ENCODE data around the gene CAV1. TPM values are rescaled to one million over a fixed set of nuclear protein-coding genes. Genes with fewer than 3 reads are reported as not detected.
A peak's percentile ranks its signal among the peaks of the same experiment; 100 is the strongest.

CAV1 gene
- polyA plus RNA-seq, 12 donors, result 194 to 356 (median 240) TPM

DNA sequence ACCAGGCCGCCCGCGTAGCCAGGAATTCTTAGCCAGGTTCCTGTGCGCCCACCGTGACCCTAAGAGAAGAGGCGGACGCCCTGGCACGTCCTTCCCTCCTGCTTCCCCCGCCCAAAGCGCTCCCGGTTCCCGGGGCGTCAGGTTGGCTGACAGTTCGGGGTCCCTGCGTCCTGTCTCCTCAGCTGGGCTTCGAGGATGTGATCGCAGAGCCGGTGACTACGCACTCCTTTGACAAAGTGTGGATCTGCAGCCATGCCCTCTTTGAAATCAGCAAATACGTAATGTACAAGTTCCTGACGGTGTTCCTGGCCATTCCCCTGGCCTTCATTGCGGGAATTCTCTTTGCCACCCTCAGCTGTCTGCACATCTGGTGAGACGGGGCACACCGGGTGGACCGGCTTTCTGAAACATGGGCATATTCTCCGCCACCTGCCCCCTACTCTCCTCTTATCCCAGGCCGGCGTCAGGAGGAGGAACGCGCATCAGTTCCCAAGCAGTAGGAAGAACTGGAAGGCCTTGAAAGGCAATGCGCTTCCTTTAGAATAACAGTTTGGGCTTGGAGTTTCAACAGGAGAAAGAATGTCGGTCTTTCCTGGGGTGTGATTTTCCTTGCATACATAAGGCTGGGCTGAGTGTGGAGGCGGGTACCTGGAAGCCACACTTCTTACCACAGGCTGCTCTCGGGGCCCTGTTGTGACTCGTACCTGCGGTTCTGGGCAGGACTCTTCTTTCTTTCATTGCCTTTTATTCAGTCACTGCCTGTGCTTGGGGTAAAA lies 24.6 kb upstream of the CAV1 start:
- DNase-seq, result peak; percentile 37

DNA sequence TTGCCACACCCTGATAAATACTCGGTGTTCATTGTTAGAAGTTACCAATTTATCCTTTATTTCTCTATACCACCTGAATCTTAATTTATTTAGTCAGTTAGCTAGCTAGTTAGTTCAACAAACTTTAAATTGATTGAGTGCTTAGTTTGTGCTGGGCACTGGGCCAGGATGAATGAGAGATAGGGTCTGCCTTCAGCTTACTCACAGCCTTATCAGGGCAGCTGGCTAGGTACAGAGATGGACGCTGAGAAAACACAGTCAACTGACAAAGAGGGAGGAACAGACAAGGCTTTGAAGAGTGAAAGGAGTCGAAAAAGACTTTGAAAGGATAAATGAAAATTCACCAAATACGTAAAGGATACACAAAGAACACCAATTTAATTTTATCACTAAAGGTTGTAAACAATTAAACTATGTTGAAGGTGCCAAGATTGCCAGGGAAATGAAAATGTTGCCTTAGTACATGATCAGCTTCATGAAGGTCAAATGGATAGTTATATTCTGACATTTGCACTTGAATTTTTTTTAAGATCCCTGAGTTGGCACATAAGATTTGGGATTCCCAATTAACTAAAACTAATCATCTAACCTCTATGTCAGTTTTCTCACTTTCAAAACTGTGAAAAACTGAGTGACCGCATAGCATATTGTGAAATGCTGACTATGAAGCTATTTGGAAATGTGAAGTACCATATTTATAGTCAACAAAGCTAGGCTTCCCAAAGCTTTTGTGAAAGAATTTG lies 23.2 kb upstream of the CAV1 start:
- no peak for DNase-seq

DNA sequence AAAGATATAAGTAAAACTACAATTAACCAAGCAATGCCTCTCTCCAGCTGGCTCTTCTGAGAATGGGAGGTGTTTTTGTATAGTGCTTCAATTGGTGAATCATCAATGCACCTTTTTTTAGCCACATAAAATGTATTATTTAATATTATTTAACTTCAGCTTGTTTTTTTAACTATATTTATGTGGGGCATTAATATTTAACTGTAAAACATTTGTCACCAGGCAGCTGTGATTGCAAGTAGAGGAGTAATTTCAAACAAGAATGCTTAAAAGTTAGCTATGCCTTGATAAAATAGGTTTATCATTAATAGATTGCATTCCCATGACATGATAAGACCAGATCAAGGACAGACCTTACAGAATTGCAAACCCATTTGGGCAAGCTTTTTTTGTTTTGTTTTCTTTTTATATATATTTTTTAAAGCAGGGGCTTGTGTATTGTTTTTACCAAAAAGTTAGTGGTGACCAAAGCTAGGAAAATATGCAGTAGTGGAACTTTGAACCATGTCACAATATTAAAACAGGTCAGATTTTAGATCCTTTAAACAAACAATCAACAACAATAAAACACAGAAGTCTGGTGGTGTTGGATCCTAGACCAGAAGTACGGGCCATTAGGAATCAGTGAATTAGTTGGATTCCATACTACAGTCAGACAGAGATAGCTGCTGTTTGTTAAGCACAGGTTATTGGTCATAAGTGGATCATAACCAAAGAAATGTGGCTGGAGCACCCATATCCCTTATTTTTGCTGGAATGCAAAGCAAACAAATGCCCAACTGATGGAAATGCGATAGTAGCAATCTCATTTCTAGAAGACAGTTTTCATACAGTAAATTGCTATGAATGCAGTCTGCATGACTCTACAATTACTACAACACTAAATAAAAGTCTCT lies 22.4 kb upstream of the CAV1 start:
- no peak for DNase-seq

DNA sequence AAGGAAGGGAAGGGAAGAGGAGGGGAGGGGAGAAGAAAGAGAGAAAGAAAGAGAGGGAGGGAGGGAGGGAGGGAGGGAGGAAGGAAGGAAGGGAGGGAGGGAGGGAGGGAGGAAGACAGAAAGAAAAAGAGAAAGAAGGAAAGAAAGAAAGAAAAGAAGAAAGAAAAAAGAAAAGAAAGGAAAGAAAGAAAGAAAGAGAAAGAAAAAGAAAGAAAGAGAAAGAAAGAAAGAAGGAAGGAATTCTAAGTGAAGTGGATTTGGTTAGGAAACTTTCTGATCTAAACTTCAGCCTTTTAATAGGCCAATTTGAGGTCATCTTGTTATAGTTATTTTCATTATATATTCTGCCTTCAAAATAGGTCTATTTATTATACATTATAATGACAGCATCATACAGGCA lies 21.0 kb upstream of the CAV1 start:
- DNase-seq, result no peak

DNA sequence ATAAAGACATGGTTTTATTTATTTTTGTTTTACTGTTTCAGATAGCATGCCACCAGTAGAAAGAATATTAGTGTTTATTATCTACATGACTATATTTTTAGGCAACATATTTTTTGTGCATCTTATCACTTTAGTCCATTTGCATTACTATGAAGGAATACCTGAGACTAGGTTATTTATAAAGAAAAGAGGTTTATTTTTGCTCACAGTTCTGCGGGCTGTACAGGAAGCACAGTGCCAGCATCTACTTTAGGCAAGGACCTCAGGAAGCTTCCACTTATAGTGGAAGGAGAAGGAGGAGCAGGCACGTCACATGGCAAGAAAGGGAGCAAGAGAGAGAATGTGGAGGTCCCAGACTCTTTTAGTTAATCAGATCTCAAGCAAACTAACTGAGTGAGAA lies 19.6 kb upstream of the CAV1 start:
- DNase-seq, result no peak

DNA sequence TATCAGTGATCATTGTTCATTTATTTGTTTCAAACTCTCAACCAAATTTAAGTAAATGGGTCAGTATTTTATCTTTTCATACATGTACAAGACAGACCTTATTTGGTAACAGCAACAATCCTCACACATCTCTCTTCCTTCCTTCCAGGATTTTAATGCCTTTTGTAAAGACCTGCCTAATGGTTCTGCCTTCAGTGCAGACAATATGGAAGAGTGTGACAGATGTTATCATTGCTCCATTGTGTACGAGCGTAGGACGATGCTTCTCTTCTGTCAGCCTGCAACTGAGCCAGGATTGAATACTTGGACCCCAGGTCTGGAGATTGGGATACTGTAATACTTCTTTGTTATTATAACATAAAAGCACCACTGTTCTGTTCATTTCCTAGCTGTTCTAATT lies 19.0 kb upstream of the CAV1 start:
- no peak for DNase-seq

DNA sequence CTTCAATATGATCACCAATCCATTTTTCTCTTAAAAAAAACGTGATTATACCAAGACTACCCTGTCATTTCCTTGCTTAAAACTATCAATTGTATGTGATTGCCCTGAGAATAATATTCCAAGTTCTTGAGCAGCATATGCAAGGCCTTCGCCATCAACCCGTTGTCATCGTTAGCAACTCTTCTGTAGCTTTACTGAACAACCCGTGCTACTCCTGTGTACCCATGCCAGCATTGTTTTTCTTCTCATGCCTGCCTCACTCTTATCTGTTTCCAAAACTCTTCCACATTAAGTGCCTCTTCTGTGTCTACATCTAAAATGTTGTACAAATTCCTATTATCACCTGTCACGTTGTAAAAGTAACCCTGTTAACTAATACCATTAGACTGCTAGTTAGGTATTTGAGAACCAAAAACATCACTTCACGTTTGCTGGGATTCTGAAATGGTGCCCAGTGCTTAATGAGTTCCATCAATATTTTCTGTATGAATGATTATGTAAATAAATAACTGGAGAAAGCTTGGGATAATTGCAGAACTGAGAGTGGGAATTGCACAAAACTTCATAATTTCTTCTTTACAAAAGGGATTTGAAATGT lies 14.8 kb upstream of the CAV1 start:
- no peak for DNase-seq

DNA sequence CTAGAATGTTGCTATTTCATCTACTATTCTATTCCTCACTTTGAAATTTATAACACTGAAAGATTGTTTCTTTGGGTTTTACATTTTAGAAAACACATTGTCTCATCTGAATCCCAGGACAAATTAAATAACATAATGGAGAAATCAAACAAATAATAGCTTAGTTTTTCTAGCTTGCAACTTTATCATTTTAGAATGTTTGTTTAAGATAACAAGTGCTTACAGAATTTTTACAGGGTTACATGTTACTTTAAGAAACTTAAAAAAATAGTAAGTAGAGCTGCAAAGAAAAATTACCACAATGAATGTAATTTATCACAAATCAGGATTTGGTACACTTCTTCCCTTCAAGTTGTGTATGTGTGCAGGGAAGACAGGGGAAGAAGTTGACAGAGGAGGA lies 14.0 kb upstream of the CAV1 start:
- DNase-seq, result no peak

DNA sequence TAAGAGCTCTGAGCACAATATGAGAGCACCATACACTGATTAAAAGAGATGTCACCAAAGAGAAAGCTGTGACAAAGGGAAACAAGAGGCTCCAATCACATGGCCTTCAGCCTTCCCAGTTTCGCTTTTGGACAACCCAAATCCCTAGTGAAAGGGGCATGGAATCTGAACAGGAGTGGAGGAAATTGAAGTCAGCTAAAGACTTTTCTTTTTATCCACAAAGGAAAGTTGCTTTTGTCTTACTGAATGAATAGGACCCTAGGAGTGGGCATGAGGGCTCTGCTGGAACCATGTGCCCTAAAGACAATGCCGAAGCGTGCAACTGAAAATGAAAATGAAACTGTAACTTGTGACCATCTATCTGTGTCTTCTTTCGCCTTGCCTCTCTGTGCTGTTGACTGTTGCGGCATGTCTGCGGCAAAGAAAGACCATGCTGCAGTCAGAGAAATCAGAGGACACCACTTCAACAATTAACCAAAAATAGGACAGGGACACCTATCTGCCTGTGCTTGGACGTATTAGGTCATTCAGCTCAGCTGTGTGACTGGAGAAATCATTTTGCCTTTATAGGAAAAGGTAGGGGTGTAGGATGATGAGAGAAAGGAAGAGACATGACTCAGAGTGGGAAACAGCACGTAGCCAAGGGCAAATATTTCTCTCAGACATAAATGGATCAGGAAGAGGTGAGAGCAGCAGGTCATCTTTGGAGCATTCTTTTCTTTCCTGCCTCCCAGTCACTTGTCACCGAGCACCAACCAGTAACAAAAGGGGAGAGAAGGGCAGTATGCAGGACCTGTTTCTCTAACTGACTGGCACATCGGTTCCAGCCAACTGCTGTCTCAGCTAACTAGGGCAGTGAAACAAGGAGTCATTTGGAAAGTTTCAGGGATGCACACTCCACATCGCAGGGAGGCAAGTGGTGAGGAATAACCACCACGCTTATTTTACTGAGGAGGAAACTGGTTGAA lies 13.0 kb upstream of the CAV1 start:
- no peak for DNase-seq

DNA sequence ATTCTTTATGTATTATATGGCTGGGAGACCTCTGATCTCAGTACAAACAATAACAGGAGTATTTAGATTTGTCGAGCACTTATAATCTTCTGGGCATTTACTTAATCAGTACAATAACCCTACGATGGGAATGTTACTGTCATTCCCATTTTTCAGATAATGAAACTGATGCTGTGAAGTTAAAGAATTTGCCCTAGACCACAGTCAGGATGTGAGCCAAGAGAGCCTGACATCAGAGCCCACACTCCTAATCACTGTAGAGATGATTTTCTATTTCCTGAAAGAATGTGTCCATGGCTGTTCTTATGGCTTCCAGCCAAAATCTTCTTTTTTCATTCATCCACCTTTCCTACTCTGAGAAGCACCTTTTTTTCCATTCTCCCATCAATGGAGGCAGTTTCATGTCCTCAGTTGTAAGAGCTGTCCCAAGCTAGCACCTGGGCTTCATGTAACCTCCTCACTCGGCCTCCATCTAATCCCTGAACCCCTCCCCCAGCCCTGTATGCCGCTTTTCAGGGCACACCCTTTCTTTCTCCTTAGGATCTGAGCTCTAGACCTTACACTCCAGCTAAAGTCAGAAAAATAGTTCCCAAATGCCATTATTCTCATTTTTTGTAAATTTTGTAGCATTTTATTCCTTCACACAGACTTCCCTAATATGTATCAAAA lies 12.2 kb upstream of the CAV1 start:
- DNase-seq, result no peak

DNA sequence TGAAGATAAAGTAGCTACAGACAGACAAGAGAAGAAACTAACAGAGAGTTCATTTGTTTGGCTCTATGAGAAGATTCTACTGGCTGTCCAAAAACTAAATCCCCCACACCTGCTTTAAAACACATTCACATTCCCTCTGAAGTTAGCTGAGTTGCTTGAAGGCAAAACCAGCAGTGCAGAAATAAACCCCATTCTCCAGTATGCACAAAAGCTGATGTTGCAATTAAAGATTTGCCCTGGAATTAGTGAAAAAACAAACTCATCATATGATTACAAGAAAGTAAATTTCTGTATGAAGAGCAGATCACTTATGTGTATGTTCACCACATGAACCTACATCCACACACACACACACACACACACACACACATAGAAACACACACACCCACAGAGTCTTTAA lies 9.3 kb upstream of the CAV1 start:
- no peak for DNase-seq

DNA sequence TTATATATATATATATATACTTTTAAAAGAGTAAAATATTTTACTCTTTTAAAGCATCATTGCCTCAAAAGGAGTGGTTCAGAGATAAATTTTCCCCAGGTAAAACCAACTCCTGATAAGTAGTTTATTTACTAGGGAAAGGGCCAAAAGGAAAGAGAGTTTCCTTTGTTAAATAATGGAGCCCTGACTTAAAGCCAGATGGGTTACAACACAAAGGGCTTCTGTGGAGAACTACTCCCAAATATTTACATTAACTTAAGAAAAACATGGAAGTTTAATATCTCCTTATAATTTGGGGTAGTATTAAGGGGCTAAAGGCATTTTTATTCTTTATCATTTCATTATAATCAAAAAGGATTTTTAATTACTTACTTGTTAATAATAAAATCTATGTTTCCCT lies 8.5 kb upstream of the CAV1 start:
- no peak for DNase-seq

DNA sequence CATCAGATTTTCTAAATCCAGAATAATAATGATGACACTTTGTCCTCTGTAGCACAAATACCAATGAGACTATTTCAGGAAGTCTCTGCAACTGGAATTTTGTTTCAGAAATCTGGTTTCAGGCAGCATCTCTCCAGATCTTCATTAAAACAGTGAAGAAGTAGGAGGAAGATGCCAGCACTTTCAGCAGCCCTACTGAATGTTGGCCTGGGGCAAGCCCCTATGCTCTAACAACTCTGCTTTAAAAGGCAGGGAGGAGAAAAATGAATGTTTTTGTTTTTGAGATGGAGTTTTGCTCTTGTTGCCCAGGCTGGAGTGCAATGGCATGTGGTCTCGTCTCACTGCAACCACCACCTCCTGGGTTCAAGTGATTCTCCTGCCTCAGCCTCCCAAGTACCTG lies 7.2 kb upstream of the CAV1 start:
- no peak for DNase-seq

DNA sequence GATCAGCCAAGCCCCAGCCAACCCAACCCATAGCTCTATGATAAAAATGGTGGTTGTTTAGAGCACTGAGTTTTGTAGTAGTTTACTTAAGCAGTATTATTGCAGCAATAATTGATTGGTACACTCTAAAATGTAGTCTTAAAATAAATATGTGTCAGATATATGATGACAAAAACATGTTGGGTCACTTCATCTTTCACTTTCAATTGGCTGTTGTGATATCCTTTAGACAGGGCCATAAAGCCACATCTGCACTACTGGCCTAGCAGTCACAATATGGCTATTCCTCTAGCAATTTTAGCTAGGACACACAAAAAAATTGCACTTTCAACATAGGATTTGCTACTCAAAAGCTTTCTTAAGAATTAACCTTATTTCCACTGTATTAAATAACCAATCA lies 5.9 kb upstream of the CAV1 start:
- no peak for DNase-seq

DNA sequence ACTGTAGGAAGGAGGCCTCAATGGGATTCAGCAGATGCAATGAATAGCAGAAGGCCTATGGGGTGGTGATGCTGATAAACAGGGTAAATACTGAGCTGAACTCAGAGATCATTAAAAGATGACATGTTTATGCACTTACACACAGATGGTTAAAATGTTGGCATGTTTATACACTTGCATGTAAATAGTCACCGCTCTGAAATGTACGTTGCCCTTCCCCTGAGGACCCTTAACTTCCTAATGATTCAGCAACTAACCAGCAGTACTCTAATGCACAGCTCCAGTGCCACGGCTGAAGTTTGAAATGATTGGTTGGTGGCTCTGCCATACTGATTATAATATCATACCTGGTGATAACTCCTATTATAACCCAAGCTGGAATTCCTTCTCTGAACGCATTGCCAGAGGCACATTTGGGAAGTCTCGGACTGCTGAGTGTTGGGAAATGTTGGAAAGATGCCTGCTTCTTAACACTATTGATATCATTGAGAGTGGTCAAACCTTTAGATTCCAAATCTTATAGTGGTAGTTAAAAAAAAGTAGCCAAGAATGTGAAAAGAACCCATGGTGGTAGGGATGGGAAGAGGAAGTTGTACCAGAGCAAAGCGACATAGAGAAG lies 3.7 kb upstream of the CAV1 start:
- DNase-seq, result no peak

DNA sequence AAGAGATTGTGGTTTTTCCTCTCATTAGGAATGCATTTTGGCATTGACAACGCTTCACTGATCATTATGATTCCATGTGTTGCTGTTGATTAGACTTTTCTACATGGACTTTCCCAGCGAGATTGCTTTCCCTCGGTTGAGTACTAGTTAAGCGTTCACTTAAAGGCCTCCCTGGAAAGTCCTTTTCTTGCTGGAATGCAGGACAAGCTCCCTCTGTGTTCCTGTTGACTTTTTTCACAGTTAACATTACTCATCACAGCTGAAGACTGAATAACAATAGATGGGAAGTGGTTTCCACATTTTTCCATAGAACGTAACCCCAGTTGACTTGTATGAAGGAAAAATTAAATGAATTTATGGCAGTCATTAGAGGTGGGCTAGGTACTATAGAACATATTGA lies 2.6 kb upstream of the CAV1 start:
- no peak for DNase-seq

DNA sequence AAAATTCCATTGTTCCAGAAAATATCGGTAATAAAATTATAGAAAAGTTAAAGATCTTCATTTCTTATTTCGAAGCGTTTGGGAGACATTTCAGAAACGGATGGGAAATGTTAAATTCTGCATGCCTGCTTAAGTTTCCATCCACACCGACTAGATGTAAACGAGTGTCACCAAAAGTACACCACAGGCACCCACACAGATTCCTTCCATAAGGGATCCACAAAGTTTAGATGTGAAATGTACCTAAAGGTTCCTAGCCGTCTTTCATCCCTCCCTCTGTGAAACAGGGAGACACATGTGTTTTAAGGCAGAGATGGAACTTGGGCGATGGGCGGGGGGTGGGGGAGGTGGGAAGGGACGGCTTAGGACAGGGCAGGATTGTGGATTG lies 621 bp upstream of the CAV1 start:
- no peak for DNase-seq

DNA sequence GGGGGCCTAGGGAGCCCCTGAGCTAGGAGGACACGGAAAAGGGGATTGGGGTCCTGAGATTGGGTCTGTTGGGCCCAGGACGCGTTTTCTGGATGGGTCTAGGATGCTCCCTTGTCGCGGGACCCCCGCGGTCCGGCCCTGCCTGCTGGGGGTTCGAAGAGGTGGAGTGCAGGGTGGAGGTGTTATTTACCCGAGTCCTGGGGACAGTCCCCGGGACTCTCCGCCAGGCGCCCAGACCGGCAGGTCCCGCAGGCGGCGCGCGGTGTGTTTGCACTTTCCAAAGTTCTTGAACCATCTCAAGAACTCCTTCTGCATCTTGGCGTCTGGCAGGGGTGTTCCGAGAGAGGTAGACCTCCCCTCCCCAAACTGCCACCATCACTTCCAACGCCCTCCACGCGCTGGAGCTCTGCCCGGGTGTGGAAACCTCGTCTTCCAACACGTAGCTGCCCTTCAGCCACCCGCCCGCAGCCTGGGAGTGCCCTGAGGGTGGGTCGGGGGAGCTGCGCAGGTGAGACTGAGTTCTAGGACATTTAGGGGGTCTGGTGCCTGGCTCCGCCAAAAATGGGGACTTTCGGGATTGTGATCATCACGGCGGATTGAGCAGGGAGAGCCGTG lies 569 bp downstream of the CAV1 start:
- DNase-seq, result peak; percentile 27
